ENCODE data around the gene SMIM45.

SMIM45 gene

DNA sequence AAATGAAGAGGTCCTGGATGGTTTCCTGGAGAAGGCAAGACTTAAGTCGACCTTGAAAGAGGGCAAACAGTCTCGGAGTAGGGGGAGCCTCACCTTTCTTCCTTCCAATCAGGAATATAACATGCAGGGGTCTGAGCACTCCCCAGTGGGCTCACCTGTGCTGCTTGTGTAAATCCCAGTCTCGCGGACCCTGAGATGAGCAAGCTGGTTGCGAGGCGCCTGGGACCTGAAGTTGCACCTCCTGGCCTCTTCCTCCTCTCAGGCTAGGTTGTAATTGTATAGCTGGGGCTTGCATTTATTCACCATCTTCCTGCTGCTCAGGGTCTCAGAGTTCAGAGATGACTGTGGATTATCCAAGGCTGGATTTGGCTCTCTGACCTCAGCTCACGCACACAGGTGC is 39.2 kb downstream of the SMIM45 start:
- ChIA-PET POLR2A (interaction anchor here (0.7 kb wide), 1 partner anchor 126 kb away, joined by 4 read pairs; no protein-coding TSS in a partner anchor), CTCF (interaction anchor here (0.6 kb wide), 1 partner anchor 561 kb away, joined by 3 read pairs; no protein-coding TSS in a partner anchor)
- no peaks in the 10 kb centered on the region for H3K9me3 Mint-ChIP-seq
- no peak for TF ChIP-seq ELF4 (CRISPR knock-in tag; IDR thresholded peaks at IDR 0.05; ENCODE audit: low read depth)
- no peak for TF ChIP-seq GRHL2 (CRISPR knock-in tag; IDR thresholded peaks at IDR 0.05; ENCODE audit: insufficient replicate concordance, severe bottlenecking)
- TF ChIP-seq, protein P1, sequence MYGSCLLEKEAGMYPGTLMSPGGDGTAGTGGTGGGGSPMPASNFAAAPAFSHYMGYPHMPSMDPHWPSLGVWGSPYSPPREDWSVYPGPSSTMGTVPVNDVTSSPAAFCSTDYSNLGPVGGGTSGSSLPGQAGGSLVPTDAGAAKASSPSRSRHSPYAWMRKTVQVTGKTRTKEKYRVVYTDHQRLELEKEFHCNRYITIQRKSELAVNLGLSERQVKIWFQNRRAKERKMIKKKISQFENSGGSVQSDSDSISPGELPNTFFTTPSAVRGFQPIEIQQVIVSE (CRISPR knock-in tag; IDR thresholded peaks at IDR 0.05; ENCODE audit: borderline replicate concordance) = no peak
- no peak for TF ChIP-seq FOXP1 (CRISPR knock-in tag; IDR thresholded peaks at IDR 0.05; ENCODE audit: borderline replicate concordance)
- TF ChIP-seq, protein P2, sequence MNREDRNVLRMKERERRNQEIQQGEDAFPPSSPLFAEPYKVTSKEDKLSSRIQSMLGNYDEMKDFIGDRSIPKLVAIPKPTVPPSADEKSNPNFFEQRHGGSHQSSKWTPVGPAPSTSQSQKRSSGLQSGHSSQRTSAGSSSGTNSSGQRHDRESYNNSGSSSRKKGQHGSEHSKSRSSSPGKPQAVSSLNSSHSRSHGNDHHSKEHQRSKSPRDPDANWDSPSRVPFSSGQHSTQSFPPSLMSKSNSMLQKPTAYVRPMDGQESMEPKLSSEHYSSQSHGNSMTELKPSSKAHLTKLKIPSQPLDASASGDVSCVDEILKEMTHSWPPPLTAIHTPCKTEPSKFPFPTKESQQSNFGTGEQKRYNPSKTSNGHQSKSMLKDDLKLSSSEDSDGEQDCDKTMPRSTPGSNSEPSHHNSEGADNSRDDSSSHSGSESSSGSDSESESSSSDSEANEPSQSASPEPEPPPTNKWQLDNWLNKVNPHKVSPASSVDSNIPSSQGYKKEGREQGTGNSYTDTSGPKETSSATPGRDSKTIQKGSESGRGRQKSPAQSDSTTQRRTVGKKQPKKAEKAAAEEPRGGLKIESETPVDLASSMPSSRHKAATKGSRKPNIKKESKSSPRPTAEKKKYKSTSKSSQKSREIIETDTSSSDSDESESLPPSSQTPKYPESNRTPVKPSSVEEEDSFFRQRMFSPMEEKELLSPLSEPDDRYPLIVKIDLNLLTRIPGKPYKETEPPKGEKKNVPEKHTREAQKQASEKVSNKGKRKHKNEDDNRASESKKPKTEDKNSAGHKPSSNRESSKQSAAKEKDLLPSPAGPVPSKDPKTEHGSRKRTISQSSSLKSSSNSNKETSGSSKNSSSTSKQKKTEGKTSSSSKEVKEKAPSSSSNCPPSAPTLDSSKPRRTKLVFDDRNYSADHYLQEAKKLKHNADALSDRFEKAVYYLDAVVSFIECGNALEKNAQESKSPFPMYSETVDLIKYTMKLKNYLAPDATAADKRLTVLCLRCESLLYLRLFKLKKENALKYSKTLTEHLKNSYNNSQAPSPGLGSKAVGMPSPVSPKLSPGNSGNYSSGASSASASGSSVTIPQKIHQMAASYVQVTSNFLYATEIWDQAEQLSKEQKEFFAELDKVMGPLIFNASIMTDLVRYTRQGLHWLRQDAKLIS (CRISPR knock-in tag; IDR thresholded peaks at IDR 0.05; ENCODE audit: borderline replicate concordance) = no peak
- TF ChIP-seq, protein P3, sequence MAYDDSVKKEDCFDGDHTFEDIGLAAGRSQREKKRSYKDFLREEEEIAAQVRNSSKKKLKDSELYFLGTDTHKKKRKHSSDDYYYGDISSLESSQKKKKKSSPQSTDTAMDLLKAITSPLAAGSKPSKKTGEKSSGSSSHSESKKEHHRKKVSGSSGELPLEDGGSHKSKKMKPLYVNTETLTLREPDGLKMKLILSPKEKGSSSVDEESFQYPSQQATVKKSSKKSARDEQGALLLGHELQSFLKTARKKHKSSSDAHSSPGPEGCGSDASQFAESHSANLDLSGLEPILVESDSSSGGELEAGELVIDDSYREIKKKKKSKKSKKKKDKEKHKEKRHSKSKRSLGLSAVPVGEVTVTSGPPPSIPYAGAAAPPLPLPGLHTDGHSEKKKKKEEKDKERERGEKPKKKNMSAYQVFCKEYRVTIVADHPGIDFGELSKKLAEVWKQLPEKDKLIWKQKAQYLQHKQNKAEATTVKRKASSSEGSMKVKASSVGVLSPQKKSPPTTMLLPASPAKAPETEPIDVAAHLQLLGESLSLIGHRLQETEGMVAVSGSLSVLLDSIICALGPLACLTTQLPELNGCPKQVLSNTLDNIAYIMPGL (CRISPR knock-in tag; IDR thresholded peaks at IDR 0.05) = no peak
- no peak for TF ChIP-seq GTF2I (CRISPR knock-in tag; conservative IDR thresholded peaks at IDR 0.05)
- TF ChIP-seq, protein P4, sequence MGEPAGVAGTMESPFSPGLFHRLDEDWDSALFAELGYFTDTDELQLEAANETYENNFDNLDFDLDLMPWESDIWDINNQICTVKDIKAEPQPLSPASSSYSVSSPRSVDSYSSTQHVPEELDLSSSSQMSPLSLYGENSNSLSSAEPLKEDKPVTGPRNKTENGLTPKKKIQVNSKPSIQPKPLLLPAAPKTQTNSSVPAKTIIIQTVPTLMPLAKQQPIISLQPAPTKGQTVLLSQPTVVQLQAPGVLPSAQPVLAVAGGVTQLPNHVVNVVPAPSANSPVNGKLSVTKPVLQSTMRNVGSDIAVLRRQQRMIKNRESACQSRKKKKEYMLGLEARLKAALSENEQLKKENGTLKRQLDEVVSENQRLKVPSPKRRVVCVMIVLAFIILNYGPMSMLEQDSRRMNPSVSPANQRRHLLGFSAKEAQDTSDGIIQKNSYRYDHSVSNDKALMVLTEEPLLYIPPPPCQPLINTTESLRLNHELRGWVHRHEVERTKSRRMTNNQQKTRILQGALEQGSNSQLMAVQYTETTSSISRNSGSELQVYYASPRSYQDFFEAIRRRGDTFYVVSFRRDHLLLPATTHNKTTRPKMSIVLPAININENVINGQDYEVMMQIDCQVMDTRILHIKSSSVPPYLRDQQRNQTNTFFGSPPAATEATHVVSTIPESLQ (CRISPR knock-in tag; IDR thresholded peaks at IDR 0.05) = no peak
- TF ChIP-seq, protein P5, sequence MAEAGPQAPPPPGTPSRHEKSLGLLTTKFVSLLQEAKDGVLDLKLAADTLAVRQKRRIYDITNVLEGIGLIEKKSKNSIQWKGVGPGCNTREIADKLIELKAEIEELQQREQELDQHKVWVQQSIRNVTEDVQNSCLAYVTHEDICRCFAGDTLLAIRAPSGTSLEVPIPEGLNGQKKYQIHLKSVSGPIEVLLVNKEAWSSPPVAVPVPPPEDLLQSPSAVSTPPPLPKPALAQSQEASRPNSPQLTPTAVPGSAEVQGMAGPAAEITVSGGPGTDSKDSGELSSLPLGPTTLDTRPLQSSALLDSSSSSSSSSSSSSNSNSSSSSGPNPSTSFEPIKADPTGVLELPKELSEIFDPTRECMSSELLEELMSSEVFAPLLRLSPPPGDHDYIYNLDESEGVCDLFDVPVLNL (CRISPR knock-in tag; IDR thresholded peaks at IDR 0.05; ENCODE audit: borderline replicate concordance, low read depth) = no peak
- TF ChIP-seq ZNF121 (CRISPR knock-in tag; IDR thresholded peaks at IDR 0.05) = no peak
- TF ChIP-seq, protein P6, sequence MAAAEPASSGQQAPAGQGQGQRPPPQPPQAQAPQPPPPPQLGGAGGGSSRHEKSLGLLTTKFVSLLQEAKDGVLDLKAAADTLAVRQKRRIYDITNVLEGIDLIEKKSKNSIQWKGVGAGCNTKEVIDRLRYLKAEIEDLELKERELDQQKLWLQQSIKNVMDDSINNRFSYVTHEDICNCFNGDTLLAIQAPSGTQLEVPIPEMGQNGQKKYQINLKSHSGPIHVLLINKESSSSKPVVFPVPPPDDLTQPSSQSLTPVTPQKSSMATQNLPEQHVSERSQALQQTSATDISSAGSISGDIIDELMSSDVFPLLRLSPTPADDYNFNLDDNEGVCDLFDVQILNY (CRISPR knock-in tag; IDR thresholded peaks at IDR 0.05) = no peak
- TF ChIP-seq, protein P7, sequence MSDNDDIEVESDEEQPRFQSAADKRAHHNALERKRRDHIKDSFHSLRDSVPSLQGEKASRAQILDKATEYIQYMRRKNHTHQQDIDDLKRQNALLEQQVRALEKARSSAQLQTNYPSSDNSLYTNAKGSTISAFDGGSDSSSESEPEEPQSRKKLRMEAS (CRISPR knock-in tag; IDR thresholded peaks at IDR 0.05) = no peak
- H3K27ac Mint-ChIP-seq = no peak overlapping the region
- ATAC-seq (no peak), DNase-seq (ENCODE audit: low spot score) (no peak)
- no peak overlapping the region for H3K4me3 Mint-ChIP-seq
- H3K4me1 Mint-ChIP-seq = no peaks in the 10 kb centered on the region
- H3K27me3 Mint-ChIP-seq (ENCODE audit: low read depth) = no peaks in the 10 kb centered on the region; the same call in 1 of the 2 replicates
- H3K36me3 Mint-ChIP-seq = peaks cover 26% of the 10 kb centered on the region

DNA sequence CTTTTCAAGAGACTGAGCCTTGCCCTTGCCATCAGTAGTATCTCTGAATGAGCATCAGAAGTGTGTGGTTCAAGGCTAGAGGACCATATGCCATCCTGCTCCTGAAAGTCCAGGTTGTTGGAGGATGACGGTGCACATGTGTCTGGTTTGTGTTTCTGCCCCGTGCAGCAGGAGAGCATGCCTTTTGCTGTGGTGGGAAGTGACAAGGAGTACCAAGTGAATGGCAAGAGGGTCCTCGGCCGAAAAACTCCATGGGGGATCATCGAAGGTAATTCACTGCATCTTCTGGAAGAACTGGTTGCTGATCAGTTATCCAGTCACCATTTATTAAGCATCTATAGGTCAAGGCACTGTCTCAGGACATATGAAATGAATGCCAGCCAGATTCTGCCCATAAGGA is 40.5 kb downstream of the SMIM45 start:
- Mint-ChIP-seq H3K27ac (no peak overlapping the region), H3K4me1 (no peaks in the 10 kb centered on the region; the same call in 1 of the 2 replicates), H3K36me3 (peaks cover 25% of the 10 kb centered on the region), H3K27me3 (ENCODE audit: low read depth) (no peaks in the 10 kb centered on the region; the same call in 1 of the 2 replicates), H3K4me3 (no peak overlapping the region), H3K9me3 (no peaks in the 10 kb centered on the region)
- no peak for ATAC-seq
- DNase-seq (ENCODE audit: low spot score) = no peak
- ChIA-PET CTCF (no interaction called here), POLR2A (no interaction called here)
- no peak for TF ChIP-seq CREM (CRISPR knock-in tag; IDR thresholded peaks at IDR 0.05)
- no peak for TF ChIP-seq HMGA2 (CRISPR knock-in tag; IDR thresholded peaks at IDR 0.05)
- TF ChIP-seq, protein P8, sequence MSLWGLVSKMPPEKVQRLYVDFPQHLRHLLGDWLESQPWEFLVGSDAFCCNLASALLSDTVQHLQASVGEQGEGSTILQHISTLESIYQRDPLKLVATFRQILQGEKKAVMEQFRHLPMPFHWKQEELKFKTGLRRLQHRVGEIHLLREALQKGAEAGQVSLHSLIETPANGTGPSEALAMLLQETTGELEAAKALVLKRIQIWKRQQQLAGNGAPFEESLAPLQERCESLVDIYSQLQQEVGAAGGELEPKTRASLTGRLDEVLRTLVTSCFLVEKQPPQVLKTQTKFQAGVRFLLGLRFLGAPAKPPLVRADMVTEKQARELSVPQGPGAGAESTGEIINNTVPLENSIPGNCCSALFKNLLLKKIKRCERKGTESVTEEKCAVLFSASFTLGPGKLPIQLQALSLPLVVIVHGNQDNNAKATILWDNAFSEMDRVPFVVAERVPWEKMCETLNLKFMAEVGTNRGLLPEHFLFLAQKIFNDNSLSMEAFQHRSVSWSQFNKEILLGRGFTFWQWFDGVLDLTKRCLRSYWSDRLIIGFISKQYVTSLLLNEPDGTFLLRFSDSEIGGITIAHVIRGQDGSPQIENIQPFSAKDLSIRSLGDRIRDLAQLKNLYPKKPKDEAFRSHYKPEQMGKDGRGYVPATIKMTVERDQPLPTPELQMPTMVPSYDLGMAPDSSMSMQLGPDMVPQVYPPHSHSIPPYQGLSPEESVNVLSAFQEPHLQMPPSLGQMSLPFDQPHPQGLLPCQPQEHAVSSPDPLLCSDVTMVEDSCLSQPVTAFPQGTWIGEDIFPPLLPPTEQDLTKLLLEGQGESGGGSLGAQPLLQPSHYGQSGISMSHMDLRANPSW (CRISPR knock-in tag; conservative IDR thresholded peaks at IDR 0.05; ENCODE audit: low read depth) = no peak
- no peak for TF ChIP-seq ETV6 (CRISPR knock-in tag; IDR thresholded peaks at IDR 0.05)
- TF ChIP-seq, protein P7 (CRISPR knock-in tag; IDR thresholded peaks at IDR 0.05) = no peak
- TF ChIP-seq, protein P9, sequence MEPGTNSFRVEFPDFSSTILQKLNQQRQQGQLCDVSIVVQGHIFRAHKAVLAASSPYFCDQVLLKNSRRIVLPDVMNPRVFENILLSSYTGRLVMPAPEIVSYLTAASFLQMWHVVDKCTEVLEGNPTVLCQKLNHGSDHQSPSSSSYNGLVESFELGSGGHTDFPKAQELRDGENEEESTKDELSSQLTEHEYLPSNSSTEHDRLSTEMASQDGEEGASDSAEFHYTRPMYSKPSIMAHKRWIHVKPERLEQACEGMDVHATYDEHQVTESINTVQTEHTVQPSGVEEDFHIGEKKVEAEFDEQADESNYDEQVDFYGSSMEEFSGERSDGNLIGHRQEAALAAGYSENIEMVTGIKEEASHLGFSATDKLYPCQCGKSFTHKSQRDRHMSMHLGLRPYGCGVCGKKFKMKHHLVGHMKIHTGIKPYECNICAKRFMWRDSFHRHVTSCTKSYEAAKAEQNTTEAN (CRISPR knock-in tag; IDR thresholded peaks at IDR 0.05) = no peak
- TF ChIP-seq, protein P6 (CRISPR knock-in tag; IDR thresholded peaks at IDR 0.05) = no peak
- no peak for TF ChIP-seq ELF4 (CRISPR knock-in tag; IDR thresholded peaks at IDR 0.05; ENCODE audit: low read depth)
